Right lobe of liver (tissue), 6 donors: ENCODE measurements around the gene PDZK1. TPM values are rescaled to one million over a fixed set of nuclear protein-coding genes. Genes with fewer than 3 reads are reported as not detected.

Experiments
- ATAC-seq, 4 donors: fragments of 200-7000 bp; cut with Tn5 transposase; one replicate each; pipeline ENCODE4 v1.9.1; 2020; ENCODE audit warnings: mild to moderate bottlenecking in 4 of 4, moderate library complexity in 4 of 4
- DNase-seq, 3 donors: peaks; one replicate each; pipeline ENCODE4 v3.0.0-alpha.2; 2020
- H3K27ac ChIP-seq, 3 donors: fragments of 200-600 bp; one replicate each; pipeline ENCODE4 v1.8.0; 2022
- H3K27me3 ChIP-seq, 2 donors: fragments of 200-600 bp; one replicate each; pipeline ENCODE4 v1.8.0; 2022
- H3K36me3 ChIP-seq, 4 donors: fragments of 200-600 bp; sonication (generic) in 1 of 4; one replicate each; pipeline versions ENCODE4 v1.5.1 to v1.8.0; 2017 to 2022; ENCODE audit warnings: control low read depth in 1 of 4
- H3K4me1 ChIP-seq, 4 donors: fragments of 200-600 bp; sonication (generic) in 1 of 4; one replicate each; pipeline versions ENCODE4 v1.5.1 to v1.8.0; 2017 to 2022; ENCODE audit warnings: control low read depth in 1 of 4
- H3K4me3 ChIP-seq, 3 donors: fragments of 200-600 bp; one replicate each; pipeline ENCODE4 v1.8.0; 2022
- H3K9me3 ChIP-seq, 4 donors: fragments of 200-600 bp; sonication (generic) in 1 of 4; one replicate each; pipeline versions ENCODE4 v1.5.1 to v1.8.0; 2017 to 2022; ENCODE audit warnings: control low read depth in 1 of 4
- POLR2A ChIP-seq: fragments of 450-650 bp; IDR thresholded peaks from one replicate; pipeline ENCODE4 v1.6.1; 2017; ENCODE audit warnings: antibody characterized with exemption, mild to moderate bottlenecking
- WGBS: methylation state at CpG from one replicate; pipeline ENCODE4 v1.1.6; 2018; ENCODE audit warnings: low coverage, low lambda C conversion rate; ENCODE audit not compliant: insufficient coverage; ENCODE audit errors: missing lambda C conversion rate; 5-methylcytosine and 5-hydroxymethylcytosine counted together
- intact Hi-C, 2 donors: fragments of 100-400 bp; cut with DNase I; formaldehyde crosslinking; loops; one replicate each; pipeline versions ENCODE4 v1.11.2 to v1.14.1; 2022
- long read RNA-seq: library from polyadenylated mRNA; unstranded; transcript quantifications from one replicate; pipeline ENCODE4 v2.0.0, GENCODE V29; 2019
- total RNA-seq, 6 experiments: library from RNA; depleted of rRNA in 2 of 6; stranded (reverse); fragments of >200 nt in 2 of 6; fragmentation: NEBNext Ultra II Directional in 3 of 6; extraction: Animal tissue kit (Norgen Biotek cat#: 25700) in 3 of 6; gene quantifications; one replicate each; pipeline versions ENCODE4 v1.1.0 to v1.2.4, GENCODE V29; 2016 to 2023
- TF ChIP-seq, protein P1 (sequence below), 4 donors: fragments of 200-600 bp in 3 of 4; fragments of 450-650 bp in 1 of 4; IDR thresholded peaks; one replicate each; pipeline versions ENCODE4 v1.5.1 to v1.8.0; 2016 to 2022; ENCODE audit warnings: antibody characterized with exemption in 4 of 4, mild to moderate bottlenecking in 2 of 4
- donor health status: DM: no; HTN: yes; CAD: no.
- donor health status: DM: no; HTN: no; CAD: no.
- donor health status: DM: no; HTN: no; CAD: no.
- donor health status: DM: no; HTN: yes; CAD: no.
- donor health status: DM: no; HTN: yes; CAD: no.

PDZK1 gene
- total RNA-seq = 100 to 1,000 TPM in 2 of 6 experiments, 10 to 100 TPM in 4; 64.8 to 117 (median 79.2) TPM
- long read RNA-seq, transcript PDZK1-202 (9 exons, 2,230 nt) = major isoform, 19 of 29 reads
- long read RNA-seq, partial matches to known transcripts = 7 of 29 reads
- long read RNA-seq, other reads (novel, unspliced or antisense) = 3 of 29 reads

- TF ChIP-seq, protein P1, sequence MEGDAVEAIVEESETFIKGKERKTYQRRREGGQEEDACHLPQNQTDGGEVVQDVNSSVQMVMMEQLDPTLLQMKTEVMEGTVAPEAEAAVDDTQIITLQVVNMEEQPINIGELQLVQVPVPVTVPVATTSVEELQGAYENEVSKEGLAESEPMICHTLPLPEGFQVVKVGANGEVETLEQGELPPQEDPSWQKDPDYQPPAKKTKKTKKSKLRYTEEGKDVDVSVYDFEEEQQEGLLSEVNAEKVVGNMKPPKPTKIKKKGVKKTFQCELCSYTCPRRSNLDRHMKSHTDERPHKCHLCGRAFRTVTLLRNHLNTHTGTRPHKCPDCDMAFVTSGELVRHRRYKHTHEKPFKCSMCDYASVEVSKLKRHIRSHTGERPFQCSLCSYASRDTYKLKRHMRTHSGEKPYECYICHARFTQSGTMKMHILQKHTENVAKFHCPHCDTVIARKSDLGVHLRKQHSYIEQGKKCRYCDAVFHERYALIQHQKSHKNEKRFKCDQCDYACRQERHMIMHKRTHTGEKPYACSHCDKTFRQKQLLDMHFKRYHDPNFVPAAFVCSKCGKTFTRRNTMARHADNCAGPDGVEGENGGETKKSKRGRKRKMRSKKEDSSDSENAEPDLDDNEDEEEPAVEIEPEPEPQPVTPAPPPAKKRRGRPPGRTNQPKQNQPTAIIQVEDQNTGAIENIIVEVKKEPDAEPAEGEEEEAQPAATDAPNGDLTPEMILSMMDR (IDR thresholded peaks at IDR 0.05) = no peak
- peak; percentile 91 for TF ChIP-seq POLR2A
- H3K36me3 ChIP-seq = no peaks in the 10 kb centered on the region
- peak within 1 kb of the TSS; percentile 37 to 68 (median 66) for H3K4me3 ChIP-seq
- WGBS = 45% methylated on average over 3 of the region's 9 CpGs
- intact Hi-C loops = no loop called here
- ATAC-seq = peak; percentile 83 to 92 (median 86)
- peak within 1 kb of the TSS; percentile 84 to 98 (median 94) for H3K27ac ChIP-seq
- DNase-seq = peak; percentile 79 to 93 (median 91)
- no peaks in the 10 kb centered on the region for H3K27me3 ChIP-seq
- no peaks in the 10 kb centered on the region for H3K9me3 ChIP-seq
- H3K4me1 ChIP-seq = peaks cover 0 to 78% (median 28%) of the 10 kb centered on the region in 4 donors
These were observed at the start of gene PDZK1 for GRCh38 chr1:145707183-145707867. TSS of gene PDZK1 (minus strand) at chr1:145707368. CDS start at chr1:145688021, 19,347 bp downstream.

GRCh38 chr1:145751491-145752037 is 44.4 kb upstream of the PDZK1 start:
- no peaks in the 10 kb centered on the region for H3K4me1 ChIP-seq
- H3K4me3 ChIP-seq = no peak overlapping the region
- no peaks in the 10 kb centered on the region for H3K9me3 ChIP-seq
- intact Hi-C loops = no loop called here
- 84% methylated on average over 3 of the region's 5 CpGs for WGBS
- no peaks in the 10 kb centered on the region for H3K27me3 ChIP-seq
- TF ChIP-seq, protein P1 (IDR thresholded peaks at IDR 0.05) = no peak
- no peak for TF ChIP-seq POLR2A
- peaks cover 0 to 14% (median 8%) of the 10 kb centered on the region in 4 donors for H3K36me3 ChIP-seq
- no peak for DNase-seq
- no peak overlapping the region for H3K27ac ChIP-seq
- no peak for ATAC-seq

- H3K4me3 ChIP-seq = no peak overlapping the region
- no peak for ATAC-seq
- TF ChIP-seq, protein P1 (IDR thresholded peaks at IDR 0.05) = no peak
- no peak for TF ChIP-seq POLR2A
- 87% methylated on average over 5 of the region's 5 CpGs for WGBS
- DNase-seq = no peak
- H3K27ac ChIP-seq = no peak overlapping the region
- intact Hi-C loops = no loop called here
- no peaks in the 10 kb centered on the region for H3K27me3 ChIP-seq
- no peaks in the 10 kb centered on the region for H3K4me1 ChIP-seq
- H3K9me3 ChIP-seq = no peaks in the 10 kb centered on the region
- peaks cover 0 to 16% (median 10%) of the 10 kb centered on the region in 4 donors for H3K36me3 ChIP-seq
These were observed 43.3 kb upstream of the PDZK1 start for GRCh38 chr1:145750426-145750825.

DNA sequence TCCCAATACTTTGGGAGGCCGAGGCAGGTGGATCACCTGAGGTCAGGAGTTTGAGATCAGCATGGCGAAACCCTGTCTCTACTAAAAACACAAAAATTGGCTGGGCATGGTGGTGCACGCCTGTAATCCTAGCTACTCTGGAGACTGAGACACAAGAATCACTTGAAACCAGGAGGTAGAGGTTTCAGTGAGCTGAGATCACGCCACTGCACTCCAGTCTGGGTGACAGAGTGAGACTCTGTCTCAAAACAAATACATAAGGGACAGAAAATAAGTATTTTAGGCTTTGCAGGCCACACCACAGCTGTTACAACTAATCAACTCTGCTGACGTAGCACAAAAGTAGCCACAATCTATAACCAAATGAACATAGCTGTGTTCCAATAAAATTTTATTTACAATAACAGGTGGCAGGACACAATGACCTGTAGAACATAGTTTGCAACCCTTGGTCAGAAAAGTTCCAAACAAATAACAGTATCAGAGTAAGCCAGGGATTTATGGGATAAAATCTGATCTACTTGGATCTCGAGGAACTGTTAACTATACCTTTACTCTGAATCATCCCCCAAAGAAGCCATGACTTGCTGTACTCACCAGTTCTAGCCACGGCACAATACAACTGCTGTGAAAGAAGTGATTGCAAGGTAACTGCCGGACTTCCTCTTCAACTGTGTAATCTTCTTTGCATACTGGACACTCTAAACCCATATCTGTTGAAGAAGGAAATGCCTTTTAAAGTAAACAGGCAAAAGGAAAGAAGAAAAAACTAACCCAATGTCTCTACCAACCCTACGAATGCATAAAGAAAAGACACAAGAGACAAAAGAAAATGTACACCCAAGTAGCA is 40.5 kb upstream of the PDZK1 start:
- intact Hi-C loops = no loop called here
- no peak for DNase-seq
- TF ChIP-seq, protein P1 (IDR thresholded peaks at IDR 0.05) = no peak
- TF ChIP-seq POLR2A = no peak
- ATAC-seq = no peak
- H3K36me3 ChIP-seq = peaks cover 0 to 23% (median 13%) of the 10 kb centered on the region in 4 donors
- H3K9me3 ChIP-seq = no peaks in the 10 kb centered on the region
- H3K4me3 ChIP-seq = no peak overlapping the region
- H3K4me1 ChIP-seq = no peaks in the 10 kb centered on the region
- H3K27ac ChIP-seq = no peak overlapping the region
- H3K27me3 ChIP-seq = no peaks in the 10 kb centered on the region
- 61% methylated on average over 6 of the region's 9 CpGs for WGBS
